H1 (cell line): ENCODE measurements around the gene HIC1. TPM values are rescaled to one million over a fixed set of nuclear protein-coding genes. Genes with fewer than 3 reads are reported as not detected.

ENCODE experiments used
- CTCF ChIA-PET: fragments of 300-600 bp; sonication (Branson Sonifier 250); formaldehyde crosslinking; loops from one replicate; lab custom pipeline; 2021; ENCODE audit not compliant: partially characterized antibody; lab: Charles Lee
- POLR2A ChIA-PET: fragments of 300-600 bp; sonication (Branson Sonifier 250); formaldehyde crosslinking; loops from one replicate; lab custom pipeline; 2021; ENCODE audit warnings: inconsistent platforms; ENCODE audit not compliant: partially characterized antibody; lab: Charles Lee
- DNase-seq, 2 experiments: peaks; one replicate each; pipeline versions ENCODE4 v3.0.0 to v3.0.0-alpha.2; 2010 to 2022; ENCODE audit warnings: low spot score in 2 of 2, low read depth in 1 of 2, mixed read lengths in 1 of 2
- FAIRE-seq: peaks from 2 replicates; lab custom pipeline; 2011; peaks lifted over from hg19 to GRCh38; lab: Jason Lieb, UNC
- H2AFZ ChIP-seq: 2 replicates; pipeline ENCODE4 v1.8.1; 2012; ENCODE audit warnings: low read length, inconsistent platforms
- H2AK5ac ChIP-seq: 2 replicates; pipeline ENCODE4 v1.6.1; 2013; ENCODE audit warnings: low read depth, low read length
- H2BK120ac ChIP-seq: replicated peaks from 2 replicates; pipeline ENCODE3; 2013; ENCODE audit warnings: low read depth, low read length, inconsistent platforms
- H2BK12ac ChIP-seq: 2 replicates; pipeline ENCODE4 v1.6.1; 2013; ENCODE audit warnings: low read depth, low read length
- H2BK15ac ChIP-seq: 2 replicates; pipeline ENCODE4 v1.6.1; 2013; ENCODE audit warnings: low read length
- H2BK20ac ChIP-seq: 2 replicates; pipeline ENCODE4 v1.6.1; 2013; ENCODE audit warnings: low read length
- H2BK5ac ChIP-seq: 2 replicates; pipeline ENCODE4 v1.6.1; 2013; ENCODE audit warnings: low read depth, low read length
- H3K14ac ChIP-seq: 2 replicates; pipeline ENCODE4 v1.6.1; 2013; ENCODE audit warnings: inconsistent platforms; ENCODE audit not compliant: insufficient read length
- H3K18ac ChIP-seq: 2 replicates; pipeline ENCODE4 v1.6.1; 2013; ENCODE audit warnings: low read length; ENCODE audit errors: extremely low read depth
- H3K23ac ChIP-seq: 2 replicates; pipeline ENCODE4 v1.6.1; 2013; ENCODE audit warnings: inconsistent platforms; ENCODE audit not compliant: insufficient read length
- H3K23me2 ChIP-seq: 2 replicates; pipeline ENCODE4 v1.6.1; 2013; ENCODE audit warnings: low read depth, low read length
- H3K27ac ChIP-seq: 2 replicates; pipeline ENCODE4 v1.6.1; 2011; ENCODE audit warnings: low read depth, low read length, inconsistent platforms
- H3K27me3 ChIP-seq, 4 experiments: replicated peaks in 1 of 4; 1 replicate in 1 of 4; 2 replicates in 3 of 4; pipeline versions ENCODE4 v1.6.1 to v1.8.1; 2011 to 2013; ENCODE audit warnings: low read length in 3 of 4, mild to moderate bottlenecking in 3 of 4, inconsistent platforms in 2 of 4, mixed read lengths in 2 of 4, moderate library complexity in 1 of 4; ENCODE audit not compliant: control insufficient read depth in 3 of 4, insufficient read depth in 3 of 4; ENCODE audit errors: extremely low read depth in 1 of 4
- H3K36me3 ChIP-seq, 4 experiments: 2 replicates each; pipeline versions ENCODE4 v1.6.1 to v1.8.1; 2011 to 2013; ENCODE audit warnings: mild to moderate bottlenecking in 4 of 4, low read length in 3 of 4, moderate library complexity in 2 of 4, control low read depth in 1 of 4, inconsistent platforms in 1 of 4; ENCODE audit not compliant: insufficient read depth in 4 of 4, control insufficient read depth in 2 of 4
- H3K4ac ChIP-seq: replicated peaks from 2 replicates; pipeline ENCODE3; 2013; ENCODE audit warnings: low read length, low read depth, mixed read lengths, inconsistent platforms; ENCODE audit not compliant: insufficient read length
- H3K4me1 ChIP-seq, 4 experiments: replicated peaks in 1 of 4; 1 replicate in 1 of 4; 2 replicates in 3 of 4; pipeline versions ENCODE4 v1.6.1 to v1.8.1; 2011 to 2013; ENCODE audit warnings: low read length in 3 of 4, inconsistent platforms in 2 of 4, mixed read lengths in 1 of 4; ENCODE audit not compliant: insufficient read depth in 4 of 4, control insufficient read depth in 3 of 4
- H3K4me2 ChIP-seq, 2 experiments: 2 replicates each; pipeline versions ENCODE4 v1.6.1 to v1.8.1; 2011 to 2013; ENCODE audit warnings: low read depth in 2 of 2, low read length in 2 of 2, control low read depth in 1 of 2, inconsistent platforms in 1 of 2, mild to moderate bottlenecking in 1 of 2; ENCODE audit not compliant: insufficient read depth in 1 of 2
- H3K4me3 ChIP-seq, 4 experiments: fragments of 200-600, 300-600 bp in 1 of 4; sonication (generic), shearing (Covaris generic), sonication (Bioruptor Twin) in 1 of 4; 2 replicates each; pipeline versions ENCODE4 v1.5.1 to v1.8.1; 2011 to 2016; ENCODE audit warnings: low read length in 4 of 4, low read depth in 3 of 4, control low read depth in 2 of 4, inconsistent platforms in 2 of 4, mild to moderate bottlenecking in 2 of 4, mixed read lengths in 1 of 4, moderate library complexity in 1 of 4; ENCODE audit not compliant: insufficient read depth in 2 of 4; ENCODE audit errors: extremely low read depth in 1 of 4
- H3K56ac ChIP-seq: replicated peaks from 2 replicates; pipeline ENCODE3; 2013; ENCODE audit warnings: low read depth, mild to moderate bottlenecking, mixed read lengths, low read length, inconsistent platforms; ENCODE audit not compliant: insufficient read length
- H3K79me1 ChIP-seq: 2 replicates; pipeline ENCODE4 v1.6.1; 2013; ENCODE audit warnings: low read depth, low read length, control low read depth
- H3K79me2 ChIP-seq, 2 experiments: 2 replicates each; pipeline versions ENCODE4 v1.6.1 to v1.8.1; 2012 to 2013; ENCODE audit warnings: low read length in 2 of 2, mild to moderate bottlenecking in 2 of 2, inconsistent platforms in 1 of 2; ENCODE audit not compliant: insufficient read depth in 2 of 2, control insufficient read depth in 1 of 2
- H3K9ac ChIP-seq, 4 experiments: replicated peaks in 1 of 4; 1 replicate in 1 of 4; 2 replicates in 3 of 4; pipeline versions ENCODE4 v1.6.1 to v1.8.1; 2011 to 2013; ENCODE audit warnings: low read depth in 3 of 4, low read length in 3 of 4, control low read depth in 2 of 4, mild to moderate bottlenecking in 2 of 4, moderate library complexity in 2 of 4, inconsistent platforms in 1 of 4; ENCODE audit errors: extremely low read depth in 1 of 4
- H3K9me3 ChIP-seq, 2 experiments: 2 replicates each; pipeline versions ENCODE4 v1.6.1 to v1.8.1; 2012 to 2013; ENCODE audit warnings: mild to moderate bottlenecking in 2 of 2, moderate library complexity in 2 of 2, control low read depth in 1 of 2, inconsistent platforms in 1 of 2, low read depth in 1 of 2, low read length in 1 of 2, mixed read lengths in 1 of 2; ENCODE audit not compliant: insufficient read depth in 2 of 2
- H4K20me1 ChIP-seq, 2 experiments: replicated peaks in 1 of 2; 2 replicates each; pipeline versions ENCODE3 to v1.8.1; 2011 to 2013; ENCODE audit warnings: inconsistent platforms in 2 of 2, low read length in 2 of 2, mild to moderate bottlenecking in 1 of 2; ENCODE audit not compliant: insufficient read depth in 2 of 2, control insufficient read depth in 1 of 2
- H4K5ac ChIP-seq: 2 replicates; pipeline ENCODE4 v1.6.1; 2013; ENCODE audit warnings: low read length, low read depth, mixed read lengths, inconsistent platforms; ENCODE audit not compliant: insufficient read length
- H4K8ac ChIP-seq: 2 replicates; pipeline ENCODE4 v1.8.0; 2013; ENCODE audit warnings: mild to moderate bottlenecking, moderate library complexity, low read length, inconsistent platforms; ENCODE audit not compliant: insufficient read depth; ENCODE audit errors: extremely low read depth
- H4K91ac ChIP-seq: replicated peaks from 2 replicates; pipeline ENCODE3; 2013; ENCODE audit warnings: low read length, mixed read lengths, inconsistent platforms; ENCODE audit not compliant: insufficient read length
- WGBS, 2 experiments: shearing (Covaris generic) in 1 of 2; methylation state at CpG; one replicate each; pipeline versions ENCODE4 v1.1.6 to v1.1.7; 2013 to 2015; ENCODE audit warnings: low lambda C conversion rate in 2 of 2, mixed read lengths in 2 of 2, inconsistent platforms in 1 of 2, low coverage in 1 of 2, missing lambda C conversion rate in 1 of 2; ENCODE audit not compliant: insufficient replicate concordance in 2 of 2, insufficient coverage in 1 of 2, insufficient read length in 1 of 2; ENCODE audit errors: extremely low coverage in 1 of 2, missing lambda C conversion rate in 1 of 2; 5-methylcytosine and 5-hydroxymethylcytosine counted together
- polyA plus RNA-seq, 7 experiments: library from polyadenylated mRNA; depleted of rRNA in 3 of 7; stranded (reverse) in 5 of 7; unstranded in 2 of 7; fragments of >200 nt in 5 of 7; fragments of 200-250 nt in 2 of 7; gene quantifications; 1 replicate in 5 of 7; 2 replicates in 1 of 7; 4 replicates in 1 of 7; pipeline versions ENCODE4 v1.2.1 to v1.2.3, GENCODE V29; 2011 to 2013; ENCODE audit warnings: missing spikeins in 2 of 7, mixed read lengths in 2 of 7
- total RNA-seq: library from RNA; stranded (reverse); fragmentation: NEBNext Ultra II Directional; extraction: Animal tissue kit (Norgen Biotek cat#: 25700); gene quantifications from 2 replicates; pipeline ENCODE4 v1.2.1, GENCODE V29; 2021

Gene HIC1
- total and polyA plus RNA-seq, 2 of the 8 experiments (the other 6 are each of a cell fraction or from before 2014, with no cell fraction given): 0.06 to 0.09 TPM

DNA sequence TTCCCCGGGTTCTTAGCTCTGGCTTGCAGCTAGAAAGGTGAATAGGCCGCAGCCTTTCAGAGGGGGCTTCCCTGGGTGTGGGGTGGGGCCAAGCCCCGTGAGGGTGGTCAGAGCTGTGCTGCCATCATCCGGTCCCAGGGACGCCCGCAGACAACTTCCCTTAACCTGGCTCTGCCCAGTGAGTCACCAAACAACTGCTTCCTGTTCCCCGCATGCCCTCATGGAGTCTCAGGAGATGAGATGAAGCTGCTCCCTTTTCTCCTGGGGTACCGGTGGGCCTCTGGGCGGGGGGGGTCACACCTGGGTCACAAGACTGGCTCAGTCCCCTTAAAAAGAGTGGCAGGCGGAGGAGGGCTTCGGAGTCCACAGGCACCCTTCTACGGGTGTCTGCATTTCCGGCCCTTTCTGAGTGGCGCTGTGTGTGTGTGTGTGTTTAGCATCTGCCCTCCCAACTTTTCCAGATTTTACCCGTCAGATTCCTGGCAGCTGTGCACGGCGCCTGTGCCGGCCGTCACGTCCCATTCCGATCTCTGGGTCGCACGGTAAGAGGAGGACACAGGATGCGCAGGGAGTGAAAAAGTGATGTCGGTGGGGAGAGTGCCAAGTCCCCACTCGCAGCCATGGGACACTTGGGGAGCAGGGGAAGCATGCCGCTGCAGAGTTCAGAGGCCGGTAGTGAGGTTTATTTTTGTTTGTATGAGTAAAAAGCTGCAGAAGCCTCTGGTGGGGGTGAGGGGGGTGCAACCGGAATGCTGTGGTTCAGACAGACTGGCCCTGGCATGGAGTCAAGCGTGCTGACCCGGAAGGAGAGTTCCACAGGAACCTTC lies 16.8 kb downstream of the HIC1 start:
- CTCF ChIA-PET: interaction anchor here (0.6 to 11.7 kb wide), 17 partner anchors 9 to 384 kb away, joined by 3 to 122 read pairs (median 4); partner anchors contain the start of gene HIC1
- no peak for DNase-seq
- 92% methylated on average over 31 of the region's 31 CpGs; no CpG with 5 or more reads in 1 of the 2 experiments for WGBS, 2 experiments

More for the DNA sequence above, 16.8 kb downstream of the HIC1 start:
- no peaks in the 10 kb centered on the region for H3K23me2 ChIP-seq
- no peak overlapping the region for H4K8ac ChIP-seq
- no peak overlapping the region for H3K56ac ChIP-seq
- no peak overlapping the region for H3K4me3 ChIP-seq
- no peak overlapping the region; the same call in 1 of the 2 replicates for H2BK5ac ChIP-seq
- POLR2A ChIA-PET: interaction anchor here (0.9 to 1.1 kb wide), 2 partner anchors 12 to 18 kb away, joined by 3 to 4 read pairs; no protein-coding TSS in a partner anchor
- no peak overlapping the region for H2BK12ac ChIP-seq
- H3K4ac ChIP-seq: no peak overlapping the region
- no peak overlapping the region for H3K4me2 ChIP-seq
- H3K23ac ChIP-seq: no peak overlapping the region
- no peak overlapping the region for H2AFZ ChIP-seq
- no peak overlapping the region for H3K27ac ChIP-seq
- H3K18ac ChIP-seq: no peak overlapping the region
- H2BK120ac ChIP-seq: no peak overlapping the region
- no peak overlapping the region for H2BK15ac ChIP-seq
- H4K91ac ChIP-seq: no peak overlapping the region
- H2BK20ac ChIP-seq: no peak overlapping the region
- H4K20me1 ChIP-seq: peaks cover 2 to 4% of the 10 kb centered on the region in 2 experiments
- FAIRE-seq: no peak
- no peaks in the 10 kb centered on the region for H3K36me3 ChIP-seq
- no peaks in the 10 kb centered on the region for H3K9me3 ChIP-seq
- H4K5ac ChIP-seq: no peak overlapping the region
- H3K27me3 ChIP-seq: no peaks in the 10 kb centered on the region
- no peak overlapping the region for H3K9ac ChIP-seq
- H2AK5ac ChIP-seq: 0 out of 2 replicates have a peak overlapping the region, but pooled peaks have one; percentile 8
- peaks cover 2 to 17% (median 5%) of the 10 kb centered on the region in 4 experiments; a peak in 6 of 7 replicates for H3K4me1 ChIP-seq
- no peak overlapping the region for H3K14ac ChIP-seq
- no peaks in the 10 kb centered on the region for H3K79me1 ChIP-seq
- H3K79me2 ChIP-seq: no peaks in the 10 kb centered on the region
